Stimulated activated CD8-positive, alpha-beta memory T cell treated with anti-CD3 and anti-CD28 coated beads, Interleukin-7, amount 100 ng/mL, for 24 hours (primary cell): ENCODE data around the gene ANKRD13B.

Experiments
- DNase-seq: peaks from one replicate; pipeline ENCODE4 v3.0.0-alpha.2; 2020; ENCODE audit warnings: low read depth

The ANKRD13B gene

DNA sequence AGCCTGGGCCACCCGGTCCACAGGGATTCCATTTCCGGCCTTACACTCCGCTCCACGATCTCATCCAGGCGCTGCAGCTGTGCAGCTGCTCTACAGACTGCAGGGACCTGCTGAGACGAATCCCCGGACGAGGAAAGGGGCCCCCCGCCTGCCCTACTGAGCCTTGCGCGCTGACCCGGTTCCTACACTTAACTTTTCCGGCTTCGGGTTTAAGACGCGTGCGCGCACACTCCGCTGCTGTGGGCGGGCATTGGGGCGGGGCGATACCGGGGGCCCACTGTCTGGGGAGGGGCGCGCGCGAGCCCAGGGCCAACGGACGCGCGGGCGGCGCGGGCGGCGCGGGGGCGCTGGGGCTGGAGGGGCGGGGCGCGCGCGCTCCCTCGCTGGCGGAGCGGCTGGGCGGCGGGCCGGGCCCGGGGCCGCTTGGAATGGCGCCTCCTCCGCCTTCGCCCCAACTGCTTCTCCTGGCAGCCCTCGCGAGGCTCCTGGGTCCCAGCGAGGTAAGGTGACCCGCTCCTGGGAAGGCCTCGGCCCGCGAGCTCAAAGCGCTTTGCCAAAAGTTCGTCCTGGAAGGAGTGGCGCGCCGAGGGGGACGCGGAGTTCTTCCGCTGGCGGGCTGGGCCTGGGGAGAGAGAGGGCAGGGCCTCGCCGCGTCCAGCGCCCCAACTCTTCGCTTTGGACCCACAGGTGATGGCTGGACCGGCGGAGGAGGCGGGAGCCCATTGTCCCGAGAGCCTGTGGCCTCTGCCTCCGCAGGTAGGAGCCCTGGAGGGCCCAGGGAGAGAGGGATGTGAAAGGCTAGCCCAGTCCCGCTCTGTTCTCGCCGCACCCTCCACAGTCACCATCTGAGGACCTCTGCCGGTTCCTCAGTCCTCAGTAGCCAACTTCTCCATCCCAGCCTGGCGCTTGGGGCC is 24.3 kb upstream of the ANKRD13B start, which contains the start of gene TP53I13:
Gene TP53I13 (plus strand): TSS at position 371 of the 914 bp plus-strand sequence. CDS start 58 bp downstream, at position 429.
- DNase-seq = peak; percentile 81

GRCh38 chr17:29569245-29569950 is 23.5 kb upstream of the ANKRD13B start:
- DNase-seq = no peak

GRCh38 chr17:29570521-29570920 is 22.4 kb upstream of the ANKRD13B start:
- no peak for DNase-seq

DNA sequence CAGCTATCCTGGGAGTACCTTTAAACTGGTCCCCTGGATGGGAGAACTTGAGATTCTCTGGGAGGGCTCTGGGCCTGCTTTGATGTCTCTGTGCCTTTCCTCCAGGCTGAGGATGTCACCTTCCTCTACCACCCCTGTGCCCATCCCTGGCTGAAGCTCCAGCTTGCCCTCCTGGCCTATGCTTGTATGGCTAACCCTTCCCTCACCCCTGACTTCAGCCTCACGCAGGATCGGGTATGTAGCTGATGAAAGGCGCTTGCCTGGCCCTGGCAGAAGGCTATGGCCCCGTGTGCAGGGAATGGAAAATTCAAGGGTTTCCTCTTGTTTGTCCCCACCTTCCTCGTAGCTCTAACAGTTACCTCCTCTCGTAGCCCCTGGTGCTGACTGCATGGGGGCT is 21.4 kb upstream of the ANKRD13B start:
- DNase-seq = no peak

- DNase-seq = no peak
Measured at GRCh38 chr17:29571883-29572681, 20.9 kb upstream of the ANKRD13B start.

DNA sequence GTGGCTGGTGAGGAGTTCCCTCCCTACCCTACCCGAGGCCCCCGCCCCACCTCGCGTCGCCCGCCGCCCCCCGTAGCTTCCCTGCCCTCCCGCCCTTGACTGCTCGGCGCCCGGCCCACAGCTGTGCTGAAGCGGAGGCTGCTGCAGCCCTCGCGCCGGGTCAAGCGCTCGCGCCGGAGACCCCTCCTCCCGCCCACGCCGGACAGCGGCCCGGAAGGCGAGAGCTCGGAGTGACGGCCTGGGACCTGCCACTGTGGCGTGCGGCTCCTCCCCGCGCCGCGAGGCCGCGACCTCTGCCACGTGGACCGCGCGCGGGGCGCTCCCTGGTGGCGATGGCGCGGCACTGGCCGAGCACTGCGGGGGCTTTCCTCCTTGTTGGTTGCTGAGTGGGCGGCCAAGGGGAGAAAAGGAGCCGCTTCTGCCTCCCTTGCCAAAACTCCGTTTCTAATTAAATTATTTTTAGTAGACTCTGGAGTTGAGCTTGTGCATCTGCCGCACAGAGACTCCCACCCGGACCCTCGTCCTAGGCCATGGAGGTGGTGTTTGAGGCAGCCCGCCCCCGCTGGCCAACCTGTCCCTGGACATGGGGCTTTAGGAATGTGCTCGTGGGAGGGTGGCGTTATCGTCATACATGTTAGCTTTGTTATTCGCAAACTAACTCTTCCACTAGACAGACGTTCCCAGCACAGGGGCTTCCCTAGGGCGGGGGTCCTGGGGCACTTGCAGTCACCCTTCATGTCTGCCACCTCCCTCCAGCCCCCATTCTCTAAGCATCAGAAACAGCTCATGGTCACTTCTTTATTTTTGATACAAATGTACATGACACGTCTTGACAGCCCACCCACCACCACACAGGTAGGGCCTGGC is 20.0 kb upstream of the ANKRD13B start:
- no peak for DNase-seq

GRCh38 chr17:29573558-29573869 is 19.4 kb upstream of the ANKRD13B start:
- no peak for DNase-seq

DNA sequence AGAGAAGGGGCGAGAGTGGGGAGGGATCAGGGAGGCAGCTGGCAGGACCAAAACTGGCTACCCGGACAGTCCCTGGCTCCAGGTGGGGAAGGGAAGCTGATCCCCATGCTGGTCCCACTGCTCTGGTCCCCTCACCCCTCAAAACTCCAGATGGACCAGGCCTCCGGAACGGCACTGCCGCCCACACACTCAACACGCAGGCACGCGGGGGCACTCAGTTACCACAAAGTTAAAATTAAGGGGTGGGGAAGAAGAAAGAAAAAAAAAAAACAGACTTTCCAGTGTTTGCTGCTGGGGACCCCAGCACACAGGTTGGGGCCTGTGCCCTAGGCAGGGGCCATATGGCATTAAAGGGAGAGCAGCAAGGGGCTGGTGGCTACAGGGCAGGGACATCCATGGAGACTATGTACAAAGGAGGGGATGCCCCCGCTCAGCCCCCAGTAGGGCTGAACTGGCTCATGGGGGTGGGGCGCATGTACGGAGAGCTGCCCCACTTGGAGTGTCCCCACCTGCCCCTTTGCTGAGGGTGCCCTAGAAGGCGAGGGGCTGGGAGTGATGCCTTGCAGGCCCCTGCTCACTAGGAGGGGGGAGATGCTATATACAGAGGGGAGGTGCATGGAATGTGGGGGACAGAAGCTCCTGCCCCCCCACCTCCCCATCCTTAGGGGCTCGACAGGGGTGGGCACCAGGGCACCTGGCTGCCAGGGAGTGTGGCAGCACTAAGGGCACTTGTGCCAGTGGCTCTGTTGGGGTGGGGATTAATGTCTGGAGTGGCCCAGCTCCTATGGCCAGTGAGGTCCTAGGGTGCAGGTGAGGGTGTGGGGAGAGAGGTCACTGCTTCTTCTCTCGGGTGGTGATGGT is 18.8 kb upstream of the ANKRD13B start:
- no peak for DNase-seq

- no peak for DNase-seq
Measured at GRCh38 chr17:29574732-29575510, 18.0 kb upstream of the ANKRD13B start.

DNA sequence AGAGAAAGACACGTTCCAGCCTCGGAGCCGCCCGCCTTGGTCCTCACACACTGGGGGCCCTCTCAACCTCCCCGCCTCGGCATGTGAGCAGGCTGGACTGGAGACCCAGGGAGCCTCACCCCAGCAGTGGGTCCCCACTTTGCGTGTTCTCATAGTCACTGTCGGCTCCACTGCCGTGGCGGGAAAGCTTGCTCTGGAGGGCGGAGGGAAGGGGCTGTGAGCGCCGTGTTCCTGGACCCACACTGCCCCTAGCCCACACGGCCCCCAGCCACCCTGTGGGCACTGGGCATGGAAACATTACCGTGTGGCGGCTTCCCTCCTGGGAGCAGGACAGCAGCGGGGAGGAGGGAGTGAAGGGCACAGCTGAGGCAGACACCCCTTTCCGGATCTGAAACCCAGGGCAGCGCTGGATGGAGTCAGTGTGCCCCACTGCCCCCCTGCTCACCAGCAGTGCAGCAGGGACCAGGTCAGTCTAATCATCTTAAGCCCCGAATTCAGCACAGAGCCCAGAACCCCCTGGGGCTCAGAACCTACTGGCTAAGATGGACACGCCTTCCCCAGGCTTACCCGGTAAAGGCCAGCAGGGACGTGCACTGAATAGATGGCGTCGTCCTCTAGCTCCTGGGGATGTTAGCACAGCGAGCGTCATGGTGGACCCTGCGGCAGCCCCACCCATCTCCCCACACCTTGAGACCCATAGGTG is 17.3 kb upstream of the ANKRD13B start:
- DNase-seq = no peak

GRCh38 chr17:29576214-29577000 is 16.5 kb upstream of the ANKRD13B start:
- DNase-seq = no peak

DNA sequence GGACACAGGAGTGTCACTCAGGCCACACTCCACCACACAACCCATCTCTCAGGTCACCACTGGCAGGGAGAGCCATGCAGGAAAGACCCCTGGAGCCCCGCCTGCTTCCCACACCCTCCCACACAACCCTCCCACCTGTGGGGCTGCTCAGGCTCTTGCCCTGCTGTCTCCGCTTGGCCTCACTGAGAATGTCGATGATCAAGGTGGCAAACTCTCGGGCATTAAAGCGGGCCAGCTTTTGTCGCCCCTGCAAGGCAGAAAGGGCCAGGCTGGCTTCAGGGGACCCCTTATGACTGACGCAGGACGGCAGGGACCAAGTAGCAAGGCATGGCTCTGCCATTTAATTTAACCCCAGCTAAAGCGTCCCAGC is 15.9 kb upstream of the ANKRD13B start:
- DNase-seq = no peak

DNA sequence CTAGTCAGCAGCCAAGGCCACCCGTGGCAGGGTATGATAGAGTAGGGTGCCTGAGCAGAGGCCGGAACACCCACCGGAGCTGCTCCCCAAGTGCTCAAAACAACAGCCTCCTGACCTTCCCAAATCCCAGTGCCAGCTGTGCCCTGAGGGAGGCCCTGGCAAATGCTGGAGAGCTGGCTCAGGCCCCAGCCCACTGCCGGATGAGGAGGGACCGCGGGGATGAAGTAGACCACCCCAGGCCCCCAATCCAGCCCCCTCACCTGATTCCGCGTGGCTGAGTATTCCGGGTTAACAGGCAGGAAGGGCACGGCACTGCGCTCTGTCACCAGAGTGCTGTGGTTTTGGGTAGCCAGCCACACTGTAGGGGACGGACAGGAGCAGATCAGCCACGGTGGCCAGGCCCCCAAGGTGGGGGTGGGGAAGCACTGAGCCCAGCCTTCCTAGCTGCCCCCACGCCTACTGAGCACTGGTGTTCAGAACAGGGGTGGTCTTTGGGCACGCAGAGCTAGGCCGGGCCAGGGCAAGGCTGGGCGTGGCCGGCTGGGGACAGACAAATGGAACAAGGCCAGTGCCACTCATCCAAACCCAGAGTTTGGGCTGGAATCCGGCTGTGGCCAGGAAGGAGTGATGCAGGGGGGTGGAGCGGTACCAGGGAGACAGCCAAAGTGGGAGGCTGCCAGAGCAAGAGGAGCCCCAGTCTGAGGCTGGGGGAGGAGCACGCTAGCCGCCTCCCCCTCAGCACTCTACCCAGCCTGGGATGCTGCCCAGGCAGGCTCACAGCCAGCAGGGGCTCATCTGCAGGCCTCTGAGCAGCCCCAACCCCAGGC is 15.3 kb upstream of the ANKRD13B start:
- no peak for DNase-seq

DNA sequence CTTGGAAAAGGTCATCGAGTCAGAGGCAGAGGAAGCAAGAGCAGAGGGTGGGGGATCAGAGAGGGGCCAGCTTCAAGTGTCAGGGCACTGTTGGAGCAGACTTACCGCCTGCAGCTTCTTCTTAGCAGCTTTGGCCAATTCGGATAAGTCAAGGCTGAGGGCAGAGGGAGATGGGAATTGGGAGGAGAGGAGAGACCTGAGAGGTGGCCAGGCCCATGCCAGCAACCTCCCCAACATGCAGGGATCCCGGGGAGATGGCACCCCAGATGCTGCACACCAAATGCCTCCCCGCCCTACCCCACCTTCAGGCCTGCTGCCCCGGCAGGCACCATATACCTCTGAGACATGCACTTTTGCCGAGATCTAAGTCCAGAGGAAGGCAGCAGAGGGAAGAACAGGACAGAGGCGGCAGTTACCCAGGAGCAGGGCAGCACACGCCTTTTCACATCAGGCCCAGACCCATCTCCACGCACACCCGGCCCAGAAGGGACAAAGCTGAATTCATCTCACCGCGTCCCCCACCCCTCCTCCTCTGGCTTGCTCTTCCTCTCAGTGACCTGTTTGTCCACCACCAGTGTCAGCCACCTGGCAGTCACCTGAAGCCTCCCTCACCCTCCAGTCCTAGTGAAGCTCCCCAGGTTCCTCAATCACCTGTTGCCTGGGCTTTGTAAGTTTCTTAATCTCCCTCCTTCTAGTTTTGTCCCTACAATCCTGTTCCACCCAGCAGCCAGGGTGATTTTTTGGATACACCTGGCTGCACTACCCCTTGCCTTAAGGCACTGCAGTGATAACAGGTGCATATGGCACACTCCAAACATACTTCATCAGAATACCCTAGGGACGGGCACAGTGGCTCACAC is 14.1 kb upstream of the ANKRD13B start:
- no peak for DNase-seq

DNA sequence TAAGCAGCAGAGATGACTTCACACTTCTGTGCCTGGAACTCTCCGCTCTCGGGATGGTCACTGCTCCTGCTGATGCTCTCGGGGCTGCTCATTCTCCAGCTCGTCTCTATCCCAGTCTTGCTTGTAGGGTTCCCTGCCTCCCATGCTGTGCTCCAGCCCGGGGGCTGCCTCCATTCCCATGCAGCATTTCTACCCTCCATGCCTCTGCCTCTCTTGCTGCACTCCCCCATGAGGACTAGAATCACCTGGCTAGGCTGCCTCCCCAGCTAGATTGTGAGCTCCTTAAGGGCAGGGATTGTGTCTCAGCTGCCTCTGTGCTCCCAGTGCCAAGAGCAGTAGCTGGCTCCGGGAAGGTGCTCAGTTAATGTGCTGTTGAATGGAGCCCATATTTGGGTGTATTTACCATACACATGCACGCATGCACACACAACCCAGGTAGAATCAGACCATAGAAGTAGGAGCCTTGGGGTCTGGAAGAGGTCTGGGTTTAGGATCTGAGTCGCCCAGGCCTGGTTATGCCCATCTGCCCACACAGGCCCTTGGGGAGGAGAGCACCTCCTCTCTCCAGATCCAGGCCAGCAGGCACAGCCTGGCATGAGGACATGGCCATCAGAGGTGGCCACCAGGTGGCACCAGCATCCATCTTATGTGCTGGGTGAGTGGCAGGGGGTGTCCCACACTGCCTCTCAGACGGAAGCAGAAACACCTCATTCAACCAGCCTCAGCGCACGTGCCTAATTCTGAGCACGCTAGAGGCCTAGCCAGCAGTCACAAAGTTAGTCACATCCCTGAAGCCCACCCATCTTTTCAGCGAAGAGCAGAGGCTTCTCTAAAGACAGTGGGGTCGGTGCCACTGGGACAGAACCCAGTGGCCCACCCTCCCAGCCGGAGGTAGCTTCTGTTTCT is 12.8 kb upstream of the ANKRD13B start:
- DNase-seq = peak; percentile 78
